Measurements from ENCODE around the gene KLHL26.

DNA sequence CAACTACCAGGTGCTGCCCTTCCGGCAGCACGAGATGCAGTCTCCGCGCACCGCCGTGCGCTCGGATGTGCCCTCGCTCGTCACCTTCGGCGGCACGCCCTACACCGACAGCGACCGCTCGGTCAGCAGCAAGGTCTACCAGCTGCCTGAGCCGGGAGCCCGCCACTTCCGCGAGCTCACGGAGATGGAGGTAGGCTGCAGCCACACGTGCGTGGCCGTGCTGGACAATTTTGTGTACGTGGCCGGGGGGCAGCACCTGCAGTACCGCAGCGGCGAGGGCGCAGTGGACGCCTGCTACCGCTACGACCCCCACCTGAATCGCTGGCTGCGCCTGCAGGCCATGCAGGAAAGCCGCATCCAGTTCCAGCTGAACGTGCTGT lies 31.4 kb downstream of the KLHL26 start:
- TF ChIP-seq, protein P1, sequence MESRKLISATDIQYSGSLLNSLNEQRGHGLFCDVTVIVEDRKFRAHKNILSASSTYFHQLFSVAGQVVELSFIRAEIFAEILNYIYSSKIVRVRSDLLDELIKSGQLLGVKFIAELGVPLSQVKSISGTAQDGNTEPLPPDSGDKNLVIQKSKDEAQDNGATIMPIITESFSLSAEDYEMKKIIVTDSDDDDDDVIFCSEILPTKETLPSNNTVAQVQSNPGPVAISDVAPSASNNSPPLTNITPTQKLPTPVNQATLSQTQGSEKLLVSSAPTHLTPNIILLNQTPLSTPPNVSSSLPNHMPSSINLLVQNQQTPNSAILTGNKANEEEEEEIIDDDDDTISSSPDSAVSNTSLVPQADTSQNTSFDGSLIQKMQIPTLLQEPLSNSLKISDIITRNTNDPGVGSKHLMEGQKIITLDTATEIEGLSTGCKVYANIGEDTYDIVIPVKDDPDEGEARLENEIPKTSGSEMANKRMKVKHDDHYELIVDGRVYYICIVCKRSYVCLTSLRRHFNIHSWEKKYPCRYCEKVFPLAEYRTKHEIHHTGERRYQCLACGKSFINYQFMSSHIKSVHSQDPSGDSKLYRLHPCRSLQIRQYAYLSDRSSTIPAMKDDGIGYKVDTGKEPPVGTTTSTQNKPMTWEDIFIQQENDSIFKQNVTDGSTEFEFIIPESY (IDR thresholded peaks at IDR 0.05; ENCODE audit: extremely low read depth, insufficient replicate concordance, low read length): no peak
- TF ChIP-seq, protein P2, sequence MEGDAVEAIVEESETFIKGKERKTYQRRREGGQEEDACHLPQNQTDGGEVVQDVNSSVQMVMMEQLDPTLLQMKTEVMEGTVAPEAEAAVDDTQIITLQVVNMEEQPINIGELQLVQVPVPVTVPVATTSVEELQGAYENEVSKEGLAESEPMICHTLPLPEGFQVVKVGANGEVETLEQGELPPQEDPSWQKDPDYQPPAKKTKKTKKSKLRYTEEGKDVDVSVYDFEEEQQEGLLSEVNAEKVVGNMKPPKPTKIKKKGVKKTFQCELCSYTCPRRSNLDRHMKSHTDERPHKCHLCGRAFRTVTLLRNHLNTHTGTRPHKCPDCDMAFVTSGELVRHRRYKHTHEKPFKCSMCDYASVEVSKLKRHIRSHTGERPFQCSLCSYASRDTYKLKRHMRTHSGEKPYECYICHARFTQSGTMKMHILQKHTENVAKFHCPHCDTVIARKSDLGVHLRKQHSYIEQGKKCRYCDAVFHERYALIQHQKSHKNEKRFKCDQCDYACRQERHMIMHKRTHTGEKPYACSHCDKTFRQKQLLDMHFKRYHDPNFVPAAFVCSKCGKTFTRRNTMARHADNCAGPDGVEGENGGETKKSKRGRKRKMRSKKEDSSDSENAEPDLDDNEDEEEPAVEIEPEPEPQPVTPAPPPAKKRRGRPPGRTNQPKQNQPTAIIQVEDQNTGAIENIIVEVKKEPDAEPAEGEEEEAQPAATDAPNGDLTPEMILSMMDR (IDR thresholded peaks at IDR 0.05 in 2 of 3, conservative IDR thresholded peaks at IDR 0.05 in 1 of 3; ENCODE audit: borderline replicate concordance in 1 of 3, insufficient read depth in 1 of 3, low read depth in 2 of 3, low read length in 2 of 3): no peak
- TF ChIP-seq FOSL1 (IDR thresholded peaks at IDR 0.05; ENCODE audit: low read depth) (no peak), EZH2 (IDR thresholded peaks at IDR 0.05) (no peak), JUND (IDR thresholded peaks at IDR 0.05) (no peak)

Measured in HCT116 (cell line).